Rectal smooth muscle tissue (tissue), 1 donor: ENCODE measurements around the gene PHKB.

Source experiments
- H3K27ac ChIP-seq: one replicate; pipeline ENCODE4 v1.7.0; 2013; ENCODE audit warnings: low read depth, low read length, inconsistent platforms
- H3K27me3 ChIP-seq: one replicate; pipeline ENCODE4 v1.7.0; 2013; ENCODE audit warnings: low read length; ENCODE audit not compliant: control insufficient read depth, insufficient read depth
- H3K36me3 ChIP-seq: one replicate; pipeline ENCODE4 v1.7.0; 2013; ENCODE audit warnings: low read length; ENCODE audit not compliant: control insufficient read depth, insufficient read depth
- H3K4me1 ChIP-seq: one replicate; pipeline ENCODE4 v1.7.0; 2013; ENCODE audit warnings: low read length; ENCODE audit not compliant: control insufficient read depth, insufficient read depth
- H3K4me3 ChIP-seq: one replicate; pipeline ENCODE4 v1.7.0; 2013; ENCODE audit warnings: low read length
- H3K9ac ChIP-seq: one replicate; pipeline ENCODE4 v1.7.0; 2013; ENCODE audit warnings: low read length

The PHKB gene

DNA sequence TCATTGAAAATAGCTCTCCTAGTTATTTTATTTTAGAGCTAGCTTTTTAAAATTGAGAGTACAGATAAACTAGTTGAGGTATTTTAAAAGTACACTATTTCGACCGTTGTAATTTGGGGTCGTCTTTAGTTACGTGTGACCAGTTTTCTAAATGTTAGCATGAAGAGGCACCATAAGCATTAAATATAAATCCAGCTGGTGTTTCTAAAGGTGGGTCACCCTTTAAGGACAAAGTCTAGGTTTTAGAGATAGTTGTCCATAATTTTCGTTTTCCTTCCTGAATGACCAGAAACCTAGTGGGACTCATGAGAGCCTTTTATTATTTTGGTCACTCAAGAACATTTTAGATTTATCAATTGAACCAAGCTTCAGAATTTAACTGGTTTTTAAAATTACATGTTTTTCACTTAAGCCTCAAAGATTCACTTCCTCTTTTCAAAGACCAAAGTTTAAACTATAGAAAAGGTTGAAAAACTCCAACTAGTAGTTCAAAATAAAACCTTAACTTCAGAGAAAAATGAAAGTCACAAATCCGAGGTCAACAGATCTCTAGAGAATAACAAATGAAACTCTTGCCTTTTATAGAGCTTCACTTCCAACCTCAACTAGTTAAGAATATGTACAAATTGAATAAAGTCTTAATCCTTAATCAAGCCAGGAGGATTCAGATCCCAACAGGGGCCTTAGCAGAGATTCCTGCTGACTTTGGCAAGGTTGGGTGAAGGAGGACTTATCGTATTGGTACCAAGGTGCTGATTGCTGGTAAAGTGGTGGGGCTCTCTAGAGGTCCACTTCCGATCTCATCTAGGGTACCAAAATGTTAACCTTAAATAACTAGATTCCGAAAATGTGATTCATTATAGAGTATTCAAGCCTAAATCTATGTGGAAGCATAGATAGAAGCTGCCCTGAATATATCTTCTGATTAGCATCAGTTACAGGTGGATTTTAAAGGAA is 32.5 kb downstream of the PHKB start:
- Histone ChIP-seq H3K4me1 (peaks cover 2% of the 10 kb centered on the region), H3K4me3 (no peak overlapping the region)

DNA sequence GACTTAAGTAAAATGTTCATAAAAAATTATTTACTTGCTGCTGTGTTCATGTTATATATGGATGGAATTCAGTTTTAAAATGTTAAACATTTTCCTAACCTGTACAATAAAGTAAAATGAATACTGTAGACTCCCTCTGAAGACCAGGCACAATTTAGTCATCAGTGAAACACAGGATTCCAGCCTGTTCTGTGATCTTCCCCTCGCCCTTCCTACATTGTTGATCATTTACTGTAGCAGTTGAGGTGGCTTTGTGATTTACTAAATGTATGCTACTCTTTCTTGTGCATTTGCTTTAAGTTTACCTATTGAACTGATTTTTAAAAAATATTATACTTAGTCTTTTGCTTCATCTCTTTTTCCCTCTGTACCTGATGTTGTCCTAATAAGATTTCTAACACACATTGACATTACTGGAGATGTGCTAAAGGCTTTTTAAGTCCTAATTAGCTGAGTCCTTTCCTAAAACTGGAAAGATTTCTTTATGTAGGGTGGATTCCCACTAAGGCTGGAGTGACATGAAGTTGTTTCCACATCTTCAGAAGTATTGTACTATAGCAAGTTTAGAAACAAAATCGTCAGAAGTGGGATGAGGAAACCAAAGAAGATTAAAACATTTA is 38.1 kb downstream of the PHKB start:
- peaks cover 11% of the 10 kb centered on the region for H3K36me3 ChIP-seq
- H3K4me3 ChIP-seq, result no peak overlapping the region

More for the DNA sequence above, 32.5 kb downstream of the PHKB start:
- no peak overlapping the region for H3K9ac ChIP-seq
- H3K27me3 ChIP-seq, result no peaks in the 10 kb centered on the region
- H3K27ac ChIP-seq, result peak overlapping the region; percentile 40
- peaks cover 3% of the 10 kb centered on the region for H3K36me3 ChIP-seq

DNA sequence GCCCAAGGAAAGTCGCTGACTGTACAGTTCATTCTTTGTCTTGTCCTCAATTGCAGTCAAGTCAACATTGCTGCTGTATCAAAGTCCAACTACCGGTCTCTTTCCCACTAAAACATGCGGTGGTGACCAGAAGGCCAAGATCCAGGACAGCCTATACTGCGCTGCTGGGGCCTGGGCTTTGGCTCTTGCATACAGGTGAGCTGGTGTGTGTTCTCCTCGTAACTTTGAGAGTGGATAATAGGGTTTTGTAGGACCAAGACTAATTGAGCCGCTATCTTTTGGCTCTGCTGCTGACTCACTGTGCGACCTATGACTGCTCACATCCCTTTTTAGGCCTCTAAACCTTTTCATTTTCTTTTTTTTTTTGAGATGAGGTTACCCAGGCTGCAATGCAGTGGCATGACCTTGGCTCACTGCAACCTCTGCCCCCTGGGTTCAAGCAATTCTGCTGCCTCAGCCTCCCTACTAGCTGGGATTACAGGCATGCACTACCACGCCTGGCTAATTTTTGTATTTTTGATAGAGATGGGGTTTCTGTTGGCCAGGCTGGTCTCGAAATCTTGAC is 38.7 kb downstream of the PHKB start:
- Histone ChIP-seq H3K27me3 (no peaks in the 10 kb centered on the region), H3K4me1 (no peaks in the 10 kb centered on the region), H3K4me3 (no peak overlapping the region), H3K36me3 (peaks cover 15% of the 10 kb centered on the region), H3K27ac (no peak overlapping the region), H3K9ac (no peak overlapping the region)

More for the DNA sequence above, 38.1 kb downstream of the PHKB start:
- Histone ChIP-seq H3K9ac (no peak overlapping the region), H3K4me1 (no peaks in the 10 kb centered on the region), H3K27ac (no peak overlapping the region), H3K27me3 (no peaks in the 10 kb centered on the region)

DNA sequence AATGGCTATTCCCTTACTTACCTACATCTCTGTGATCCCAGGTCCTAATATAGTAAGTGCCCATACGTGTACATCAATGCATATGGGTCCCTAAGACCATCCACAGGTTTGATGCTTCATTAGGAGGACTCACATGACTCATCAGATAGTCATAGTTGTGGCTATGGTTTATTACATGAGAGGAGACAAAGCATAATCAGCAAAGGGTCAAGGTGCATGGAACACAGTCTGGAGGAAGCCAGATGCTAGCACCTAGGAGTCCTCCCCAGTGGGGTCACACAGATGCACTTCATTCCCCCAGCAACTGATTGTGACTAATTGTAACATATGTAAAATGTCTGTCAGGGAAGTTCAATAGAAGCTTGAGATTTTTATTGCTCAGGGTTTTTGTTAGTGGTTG is 42.8 kb downstream of the PHKB start:
- Histone ChIP-seq H3K4me3 (no peak overlapping the region), H3K9ac (no peak overlapping the region), H3K27ac (no peak overlapping the region), H3K27me3 (no peaks in the 10 kb centered on the region), H3K36me3 (peaks cover 17% of the 10 kb centered on the region), H3K4me1 (no peaks in the 10 kb centered on the region)

DNA sequence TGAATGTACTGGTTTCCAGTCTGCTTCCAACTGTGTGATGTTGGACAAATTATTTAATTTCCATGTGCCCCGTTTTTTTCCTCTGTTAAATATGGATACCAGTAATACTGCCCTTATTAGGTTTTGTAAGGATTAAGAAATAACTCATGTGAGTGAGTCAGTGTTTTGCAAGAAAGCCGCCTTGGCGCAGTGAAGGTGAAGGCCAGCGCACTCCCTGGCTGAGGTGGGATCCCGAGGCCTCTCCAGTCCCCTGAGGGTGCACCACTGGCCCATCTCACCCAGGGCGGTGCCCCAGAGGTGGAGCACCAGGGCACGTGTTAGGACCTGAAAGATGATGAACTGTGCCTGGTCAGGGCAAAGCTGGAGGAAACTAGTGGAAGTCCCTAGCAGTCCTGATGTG is 43.5 kb downstream of the PHKB start:
- no peak overlapping the region for H3K9ac ChIP-seq
- H3K4me1 ChIP-seq, result no peaks in the 10 kb centered on the region
- no peaks in the 10 kb centered on the region for H3K27me3 ChIP-seq
- no peak overlapping the region for H3K27ac ChIP-seq
- H3K36me3 ChIP-seq, result peaks cover 17% of the 10 kb centered on the region
- H3K4me3 ChIP-seq, result no peak overlapping the region

DNA sequence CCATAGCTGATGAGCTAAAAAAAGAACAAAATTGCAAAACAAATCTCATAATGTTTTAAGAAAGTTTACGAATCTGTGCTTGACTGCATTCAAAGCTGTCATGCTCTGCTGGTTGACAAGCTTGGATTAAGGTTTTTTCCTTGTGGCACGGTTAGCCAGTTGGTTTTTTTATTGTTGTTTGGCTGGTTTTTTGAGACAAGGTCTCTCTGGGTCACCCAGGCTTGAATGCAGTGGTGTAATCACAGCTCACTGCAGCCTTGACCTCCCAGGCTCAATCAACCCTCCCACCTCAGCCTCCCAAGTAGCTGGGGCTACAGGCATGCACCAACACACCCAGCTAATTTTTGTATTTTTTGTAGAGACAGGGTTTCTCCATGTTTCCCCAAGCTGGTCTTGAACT is 45.7 kb downstream of the PHKB start:
- H3K27me3 ChIP-seq, result no peaks in the 10 kb centered on the region
- no peaks in the 10 kb centered on the region for H3K4me1 ChIP-seq
- no peak overlapping the region for H3K27ac ChIP-seq
- no peak overlapping the region for H3K4me3 ChIP-seq
- peaks cover 19% of the 10 kb centered on the region for H3K36me3 ChIP-seq
- no peak overlapping the region for H3K9ac ChIP-seq

DNA sequence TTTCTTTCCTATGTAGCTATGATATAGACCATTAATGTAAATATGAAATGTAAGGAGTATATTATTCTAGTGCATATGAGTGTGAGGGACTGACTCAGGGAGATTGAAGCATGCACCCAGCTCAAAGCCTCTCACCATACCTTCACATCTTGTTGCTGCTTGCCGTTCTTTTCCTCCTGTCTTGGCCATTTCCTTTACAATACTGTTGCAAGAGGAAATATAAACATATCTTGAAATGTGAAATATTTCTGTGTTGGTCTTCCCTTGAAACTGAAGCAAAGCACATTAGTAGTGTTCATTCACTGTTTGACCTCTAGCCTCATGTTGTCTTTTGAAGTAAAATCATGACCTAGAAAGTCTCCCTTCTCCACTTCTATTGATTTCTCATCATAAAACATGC is 46.6 kb downstream of the PHKB start:
- H3K27me3 ChIP-seq, result no peaks in the 10 kb centered on the region
- H3K27ac ChIP-seq, result no peak overlapping the region
- no peak overlapping the region for H3K4me3 ChIP-seq
- H3K9ac ChIP-seq, result no peak overlapping the region
- no peaks in the 10 kb centered on the region for H3K4me1 ChIP-seq
- peaks cover 20% of the 10 kb centered on the region for H3K36me3 ChIP-seq

DNA sequence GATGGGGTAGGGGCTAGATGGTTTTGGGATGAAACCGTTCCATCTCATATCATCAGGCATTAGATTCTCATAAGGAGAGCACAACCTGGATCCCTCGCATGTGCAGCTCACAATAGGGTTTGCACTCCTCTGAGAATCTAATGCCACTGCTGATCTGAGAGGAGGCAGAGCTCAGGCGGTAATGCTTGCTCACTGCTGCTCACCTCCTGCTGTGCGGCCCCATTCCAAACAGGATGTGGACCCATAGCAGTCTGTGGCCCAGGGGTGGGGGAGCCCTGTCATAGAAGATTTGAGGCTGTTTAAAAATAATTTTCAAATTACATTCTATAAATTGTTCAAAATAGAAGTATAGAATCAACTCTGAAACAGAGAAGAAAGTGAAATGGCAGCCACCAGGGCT is 50.8 kb downstream of the PHKB start:
- Histone ChIP-seq H3K4me1 (no peaks in the 10 kb centered on the region), H3K9ac (no peak overlapping the region), H3K36me3 (peaks cover 5% of the 10 kb centered on the region), H3K27ac (no peak overlapping the region), H3K27me3 (no peaks in the 10 kb centered on the region), H3K4me3 (no peak overlapping the region)

DNA sequence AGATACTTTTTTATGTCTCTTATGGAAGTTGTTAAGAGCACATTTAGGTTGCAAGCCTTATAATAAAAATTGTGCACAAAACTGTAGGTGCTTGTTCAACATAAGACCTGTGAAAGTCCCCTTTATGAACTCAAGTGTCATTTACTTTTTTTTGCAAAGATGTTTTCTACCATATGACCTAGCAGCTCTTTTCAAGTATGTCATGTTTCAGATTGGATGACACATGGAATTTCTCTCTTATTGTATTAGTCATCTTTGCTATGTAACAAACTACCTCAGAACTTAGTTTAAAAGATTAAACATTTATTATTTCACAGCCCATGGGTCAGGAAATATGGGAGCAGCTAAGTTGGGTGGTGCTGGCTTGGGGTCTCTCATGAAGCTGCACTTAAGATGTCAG is 57.9 kb downstream of the PHKB start:
- H3K36me3 ChIP-seq, result peaks cover 3% of the 10 kb centered on the region
- no peaks in the 10 kb centered on the region for H3K4me1 ChIP-seq
- no peaks in the 10 kb centered on the region for H3K27me3 ChIP-seq
- no peak overlapping the region for H3K9ac ChIP-seq
- no peak overlapping the region for H3K4me3 ChIP-seq
- H3K27ac ChIP-seq, result no peak overlapping the region

DNA sequence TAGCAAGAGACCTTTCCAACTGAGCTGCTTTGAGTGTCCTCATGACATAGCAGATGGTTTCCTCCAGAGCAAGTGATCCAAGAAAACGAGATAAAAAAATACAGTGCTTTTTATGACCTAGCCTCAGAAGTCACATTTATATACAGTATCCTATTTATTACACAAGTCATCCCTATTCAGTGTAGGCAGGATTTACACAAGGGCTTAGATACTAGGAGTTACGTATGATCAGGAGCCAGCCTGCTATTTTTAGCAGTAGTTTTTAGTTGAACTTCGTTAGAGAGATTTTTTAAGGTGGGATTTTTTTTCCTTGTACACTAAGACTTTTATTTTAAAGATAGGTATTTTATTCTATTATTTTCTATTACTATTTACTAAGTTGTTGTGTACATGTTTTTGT is 58.4 kb downstream of the PHKB start:
- no peak overlapping the region for H3K9ac ChIP-seq
- H3K27ac ChIP-seq, result no peak overlapping the region
- H3K27me3 ChIP-seq, result no peaks in the 10 kb centered on the region
- no peaks in the 10 kb centered on the region for H3K4me1 ChIP-seq
- no peak overlapping the region for H3K4me3 ChIP-seq
- H3K36me3 ChIP-seq, result peaks cover 3% of the 10 kb centered on the region

DNA sequence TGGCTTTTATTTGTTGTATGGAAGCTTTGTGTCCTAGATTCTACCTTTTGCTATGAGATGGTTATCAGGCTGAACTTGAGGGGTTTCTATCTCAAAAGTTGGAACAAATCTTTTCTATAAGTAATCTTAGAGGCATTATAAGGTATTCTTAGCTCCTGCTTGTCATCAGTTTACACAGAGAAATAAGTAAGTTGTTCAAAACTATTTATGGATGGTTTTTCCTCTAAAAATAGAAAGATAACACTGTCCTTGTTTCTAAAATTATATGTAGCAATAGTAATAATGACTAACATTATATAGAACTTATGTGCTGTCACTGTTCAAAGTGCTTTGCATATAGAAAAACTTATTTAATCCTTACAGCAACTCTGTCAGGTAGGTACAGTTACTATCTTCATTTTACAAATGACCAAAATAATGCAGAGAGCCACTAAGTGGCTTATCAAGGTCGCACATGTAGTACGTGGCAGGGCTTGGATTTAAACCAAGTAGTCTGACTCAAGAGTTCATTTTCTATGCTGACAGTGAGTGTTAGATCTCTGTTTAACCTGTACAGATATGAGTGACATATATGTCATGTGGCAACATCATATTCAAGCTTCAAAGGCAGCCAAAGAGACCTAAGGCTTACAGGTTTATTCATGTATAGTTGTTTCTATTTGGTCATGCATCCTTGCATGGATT is 59.0 kb downstream of the PHKB start:
- Histone ChIP-seq H3K27me3 (no peaks in the 10 kb centered on the region), H3K27ac (no peak overlapping the region), H3K4me3 (no peak overlapping the region), H3K36me3 (peaks cover 3% of the 10 kb centered on the region), H3K9ac (no peak overlapping the region), H3K4me1 (no peaks in the 10 kb centered on the region)

DNA sequence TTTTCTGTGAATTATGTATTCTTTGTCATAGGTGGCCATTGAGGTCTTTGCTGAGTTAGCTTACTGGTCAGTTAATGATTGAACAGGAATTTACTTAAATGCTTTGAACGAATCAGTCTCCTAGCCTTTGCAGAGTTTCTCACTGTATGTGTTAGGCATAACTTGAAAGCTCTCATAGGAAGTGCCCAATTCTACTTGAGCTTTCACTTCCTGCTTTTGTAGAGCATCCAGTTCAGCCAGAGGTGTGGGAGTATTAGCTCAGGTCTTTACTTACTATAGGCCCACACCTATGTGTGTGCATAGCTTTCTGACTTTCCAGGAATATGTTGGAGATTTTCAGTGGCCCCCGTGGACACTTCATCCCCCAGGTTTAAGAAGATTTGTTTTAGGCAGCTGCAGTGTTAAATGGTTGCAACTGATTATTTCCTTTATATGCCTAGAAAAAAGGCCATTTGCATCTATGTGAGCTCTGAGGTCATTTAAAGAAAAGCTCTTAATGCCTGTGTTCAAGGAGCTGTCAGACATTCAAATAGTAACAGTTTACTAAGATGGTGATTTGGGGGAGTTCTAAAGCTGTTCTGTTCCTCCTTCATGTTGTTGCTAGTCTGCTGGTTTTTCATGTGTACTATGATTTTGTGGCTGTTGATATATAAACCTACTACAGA is 62.3 kb downstream of the PHKB start:
- no peak overlapping the region for H3K27ac ChIP-seq
- peaks cover under 1% of the 10 kb centered on the region for H3K36me3 ChIP-seq
- no peaks in the 10 kb centered on the region for H3K4me1 ChIP-seq
- no peak overlapping the region for H3K4me3 ChIP-seq
- H3K27me3 ChIP-seq, result no peaks in the 10 kb centered on the region
- no peak overlapping the region for H3K9ac ChIP-seq
